ENCODE measurements around the gene EIPR1. TPM values are rescaled to one million over a fixed set of nuclear protein-coding genes. Genes with fewer than 3 reads are reported as not detected.

The EIPR1 gene
- total and polyA plus RNA-seq, 2 of the 13 experiments (the other 11 are each of a cell fraction or from before 2014, with no cell fraction given), result 70.0 to 96.3 TPM

DNA sequence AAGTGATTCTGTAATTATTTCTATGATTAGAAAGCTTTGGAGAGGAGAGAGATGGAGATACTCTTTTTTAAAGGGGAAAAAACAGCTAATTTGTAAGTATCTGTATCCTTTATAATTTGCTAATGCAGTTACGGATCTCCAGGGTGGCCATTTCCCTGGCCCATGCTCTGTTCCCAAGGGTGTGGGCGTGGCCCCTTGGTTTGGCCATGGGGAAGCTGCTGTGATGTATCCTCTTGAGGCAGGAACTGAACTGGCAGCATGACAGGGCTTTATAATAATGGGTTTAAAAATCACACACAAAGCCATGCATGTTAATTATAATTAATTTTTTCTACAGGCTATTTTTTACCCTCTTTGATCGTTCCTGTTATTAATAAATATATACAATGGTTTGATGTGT is 28.9 kb upstream of the EIPR1 start:
- Histone ChIP-seq H3K36me3 (replicated peaks in 1 of 2; ENCODE audit: control insufficient read depth in 1 of 2, insufficient read depth in 2 of 2, low read length in 2 of 2) (peaks cover 18 to 69% of the 10 kb centered on the region in 2 experiments), H3K4me1 (ENCODE audit: insufficient read depth, low read length) (no peaks in the 10 kb centered on the region), H3K79me2 (ENCODE audit: insufficient read depth, low read length) (no peaks in the 10 kb centered on the region), H4K20me1 (ENCODE audit: insufficient read depth, low read length) (no peaks in the 10 kb centered on the region), H2AFZ (ENCODE audit: low read length) (no peak overlapping the region), H3K4me2 (ENCODE audit: low read depth, low read length) (no peak overlapping the region), H3K27ac (ENCODE audit: extremely low read length, insufficient read depth, low read length) (no peak overlapping the region), H3K4me3 (replicated peaks in 1 of 3; ENCODE audit: insufficient read depth in 1 of 3, low read depth in 2 of 3, low read length in 3 of 3) (no peak overlapping the region), H3K9ac (ENCODE audit: insufficient read depth, low read depth, low read length) (no peak overlapping the region), H3K9me3 (ENCODE audit: low read length) (no peaks in the 10 kb centered on the region), H3K27me3 (ENCODE audit: control insufficient read depth in 1 of 2, insufficient read depth in 2 of 2, low read length in 2 of 2) (no peaks in the 10 kb centered on the region)
- FAIRE-seq, result no peak
- POLR2A ChIA-PET, result no interaction called here
- BruUV-seq (replicated peaks), result no TSS peak
- TF ChIP-seq SNRNP70 (IDR thresholded peaks at IDR 0.05; ENCODE audit: low read depth, low read length) (no peak), ZNF512B (CRISPR knock-in tag; IDR thresholded peaks at IDR 0.05; ENCODE audit: borderline replicate concordance) (no peak), EP300 (IDR thresholded peaks at IDR 0.05; ENCODE audit: low read depth in 2 of 2, low read length in 2 of 2) (no peak), EP300 (CRISPR knock-in tag; IDR thresholded peaks at IDR 0.05; ENCODE audit: borderline replicate concordance) (no peak)
- intact Hi-C loops (cut with micrococcal nuclease; ENCODE audit: unreplicated experiment) (no loop called here), in situ Hi-C loops (cut with HindIII; ENCODE audit: extremely low pct_ligation_motif_present, low pct_unique_long_range_greater_than_20kb) (no loop called here)
- 99% methylated on average over 3 of the region's 3 CpGs for WGBS (ENCODE audit: low lambda C conversion rate)
- no peak for DNase-seq (ENCODE audit: low spot score)
- CTCF ChIA-PET (ENCODE audit: low intra/inter-chr PET ratio, low total read pairs), result no interaction called here
- ATAC-seq, result no peak

GRCh38 chr2:3405876-3406275 is 28.3 kb upstream of the EIPR1 start:
- Histone ChIP-seq H4K20me1 (ENCODE audit: insufficient read depth, low read length) (no peaks in the 10 kb centered on the region), H3K4me1 (ENCODE audit: insufficient read depth, low read length) (no peaks in the 10 kb centered on the region), H3K9me3 (ENCODE audit: low read length) (no peaks in the 10 kb centered on the region), H2AFZ (ENCODE audit: low read length) (no peak overlapping the region), H3K79me2 (ENCODE audit: insufficient read depth, low read length) (no peaks in the 10 kb centered on the region), H3K27ac (ENCODE audit: extremely low read length, insufficient read depth, low read length) (no peak overlapping the region), H3K27me3 (ENCODE audit: control insufficient read depth in 1 of 2, insufficient read depth in 2 of 2, low read length in 2 of 2) (no peaks in the 10 kb centered on the region), H3K4me2 (ENCODE audit: low read depth, low read length) (no peak overlapping the region), H3K4me3 (replicated peaks in 1 of 3; ENCODE audit: insufficient read depth in 1 of 3, low read depth in 2 of 3, low read length in 3 of 3) (no peak overlapping the region), H3K36me3 (replicated peaks in 1 of 2; ENCODE audit: control insufficient read depth in 1 of 2, insufficient read depth in 2 of 2, low read length in 2 of 2) (peaks cover 21 to 65% of the 10 kb centered on the region in 2 experiments), H3K9ac (ENCODE audit: insufficient read depth, low read depth, low read length) (no peak overlapping the region)
- 97% methylated on average over 7 of the region's 7 CpGs for WGBS (ENCODE audit: low lambda C conversion rate)
- BruUV-seq (replicated peaks), result no TSS peak
- DNase-seq (ENCODE audit: low spot score), result no peak
- in situ Hi-C loops (cut with HindIII; ENCODE audit: extremely low pct_ligation_motif_present, low pct_unique_long_range_greater_than_20kb) (no loop called here), intact Hi-C loops (cut with micrococcal nuclease; ENCODE audit: unreplicated experiment) (no loop called here)
- no peak for FAIRE-seq
- ATAC-seq, result no peak
- POLR2A ChIA-PET, result interaction anchor here (0.8 kb wide), 1 partner anchor 17 kb away, joined by 3 read pairs; no protein-coding TSS in a partner anchor
- CTCF ChIA-PET (ENCODE audit: low intra/inter-chr PET ratio, low total read pairs), result no interaction called here
- TF ChIP-seq ZNF549 (CRISPR knock-in tag; IDR thresholded peaks at IDR 0.05), result no peak
- no peak for TF ChIP-seq SRSF1 (optimal IDR thresholded peaks at IDR 0.05; ENCODE audit: low read depth, low read length)
- TF ChIP-seq, protein P1, sequence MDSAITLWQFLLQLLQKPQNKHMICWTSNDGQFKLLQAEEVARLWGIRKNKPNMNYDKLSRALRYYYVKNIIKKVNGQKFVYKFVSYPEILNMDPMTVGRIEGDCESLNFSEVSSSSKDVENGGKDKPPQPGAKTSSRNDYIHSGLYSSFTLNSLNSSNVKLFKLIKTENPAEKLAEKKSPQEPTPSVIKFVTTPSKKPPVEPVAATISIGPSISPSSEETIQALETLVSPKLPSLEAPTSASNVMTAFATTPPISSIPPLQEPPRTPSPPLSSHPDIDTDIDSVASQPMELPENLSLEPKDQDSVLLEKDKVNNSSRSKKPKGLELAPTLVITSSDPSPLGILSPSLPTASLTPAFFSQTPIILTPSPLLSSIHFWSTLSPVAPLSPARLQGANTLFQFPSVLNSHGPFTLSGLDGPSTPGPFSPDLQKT (CRISPR knock-in tag; IDR thresholded peaks at IDR 0.05; ENCODE audit: borderline replicate concordance), result no peak
- no peak for TF ChIP-seq GPBP1L1 (CRISPR knock-in tag; IDR thresholded peaks at IDR 0.05)
- TF ChIP-seq ZNF317 (CRISPR knock-in tag; IDR thresholded peaks at IDR 0.05), result no peak
- TF ChIP-seq TCF12 (IDR thresholded peaks at IDR 0.05), result no peak
- TF ChIP-seq TCF12 (CRISPR knock-in tag; IDR thresholded peaks at IDR 0.05), result no peak
- no peak for TF ChIP-seq MEIS2 (CRISPR knock-in tag; IDR thresholded peaks at IDR 0.05)
- TF ChIP-seq, protein P2, sequence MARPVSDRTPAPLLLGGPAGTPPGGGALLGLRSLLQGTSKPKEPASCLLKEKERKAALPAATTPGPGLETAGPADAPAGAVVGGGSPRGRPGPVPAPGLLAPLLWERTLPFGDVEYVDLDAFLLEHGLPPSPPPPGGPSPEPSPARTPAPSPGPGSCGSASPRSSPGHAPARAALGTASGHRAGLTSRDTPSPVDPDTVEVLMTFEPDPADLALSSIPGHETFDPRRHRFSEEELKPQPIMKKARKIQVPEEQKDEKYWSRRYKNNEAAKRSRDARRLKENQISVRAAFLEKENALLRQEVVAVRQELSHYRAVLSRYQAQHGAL (CRISPR knock-in tag; IDR thresholded peaks at IDR 0.05; ENCODE audit: not compliant biosample characterization), result no peak

Data from HepG2 (cell line).